BLaER1 (cell line): ENCODE results near the gene CORO2B.
"Not testable (repeated sequence)": the region's sequence is repeated elsewhere in the genome, so short reads cannot be mapped to it uniquely, and the experiment has no call there.

ENCODE experiments used
- H3K27ac ChIP-seq: shearing (Covaris generic); formaldehyde crosslinking; 2 replicates; pipeline ENCODE4 v1.8.1; 2022
- H3K27me3 ChIP-seq: shearing (Covaris generic); formaldehyde crosslinking; 2 replicates; pipeline ENCODE4 v1.8.1; 2022
- H3K36me3 ChIP-seq: shearing (Covaris generic); formaldehyde crosslinking; 2 replicates; pipeline ENCODE4 v1.8.1; 2022
- H3K4me1 ChIP-seq: shearing (Covaris generic); formaldehyde crosslinking; 2 replicates; pipeline ENCODE4 v1.8.1; 2022
- H3K4me2 ChIP-seq: shearing (Covaris generic); formaldehyde crosslinking; 2 replicates; pipeline ENCODE4 v1.8.1; 2022
- H3K4me3 ChIP-seq: shearing (Covaris generic); formaldehyde crosslinking; 2 replicates; pipeline ENCODE4 v1.8.1; 2022
- H3K9ac ChIP-seq: shearing (Covaris generic); formaldehyde crosslinking; 2 replicates; pipeline ENCODE4 v1.8.1; 2022
- H3K9me3 ChIP-seq: shearing (Covaris generic); formaldehyde crosslinking; 2 replicates; pipeline ENCODE4 v1.8.1; 2022
- H4K20me1 ChIP-seq: shearing (Covaris generic); formaldehyde crosslinking; 2 replicates; pipeline ENCODE4 v1.8.1; 2022
- Cebpa-rat ChIP-seq: shearing (Covaris generic); IDR thresholded peaks from 2 replicates; pipeline ENCODE4 v1.8.1; 2022

CORO2B gene

GRCh38 chr15:68735610-68736009, 156.8 kb downstream of the CORO2B start:
- Histone ChIP-seq H3K4me3 (no peak overlapping the region), H3K4me2 (no peak overlapping the region), H3K4me1 (peaks cover 33% of the 10 kb centered on the region), H3K27ac (no peak overlapping the region), H3K27me3 (no peaks in the 10 kb centered on the region), H3K9me3 (no peaks in the 10 kb centered on the region), H3K36me3 (no peaks in the 10 kb centered on the region), H4K20me1 (no peaks in the 10 kb centered on the region), H3K9ac (no peak overlapping the region)
- TF ChIP-seq Cebpa-rat, result no peak

GRCh38 chr15:68739390-68740080, 160.7 kb downstream of the CORO2B start:
- H4K20me1 ChIP-seq, result no peaks in the 10 kb centered on the region
- no peaks in the 10 kb centered on the region for H3K27me3 ChIP-seq
- TF ChIP-seq Cebpa-rat, result no peak
- no peak overlapping the region for H3K27ac ChIP-seq
- no peaks in the 10 kb centered on the region for H3K9me3 ChIP-seq
- H3K4me2 ChIP-seq, result no peak overlapping the region
- no peak overlapping the region for H3K9ac ChIP-seq
- H3K4me3 ChIP-seq, result no peak overlapping the region
- peaks cover 7% of the 10 kb centered on the region for H3K4me1 ChIP-seq
- no peaks in the 10 kb centered on the region for H3K36me3 ChIP-seq

- H3K36me3 ChIP-seq, result no peaks in the 10 kb centered on the region
- no peak overlapping the region for H3K9ac ChIP-seq
- H3K27ac ChIP-seq, result no peak overlapping the region
- H3K4me3 ChIP-seq, result no peak overlapping the region
- H3K4me2 ChIP-seq, result no peak overlapping the region
- H3K27me3 ChIP-seq, result no peaks in the 10 kb centered on the region
- TF ChIP-seq Cebpa-rat, result no peak
- H3K9me3 ChIP-seq, result no peaks in the 10 kb centered on the region
- H3K4me1 ChIP-seq, result no peaks in the 10 kb centered on the region
- H4K20me1 ChIP-seq, result no peaks in the 10 kb centered on the region
Measured at GRCh38 chr15:68743256-68743655, 164.5 kb downstream of the CORO2B start.

GRCh38 chr15:68749365-68749764, 170.6 kb downstream of the CORO2B start:
- Histone ChIP-seq H3K9me3 (peaks cover 11% of the 10 kb centered on the region), H3K4me1 (no peaks in the 10 kb centered on the region), H4K20me1 (no peaks in the 10 kb centered on the region), H3K36me3 (no peaks in the 10 kb centered on the region), H3K9ac (no peak overlapping the region), H3K4me2 (no peak overlapping the region), H3K4me3 (no peak overlapping the region), H3K27me3 (no peaks in the 10 kb centered on the region), H3K27ac (no peak overlapping the region)
- no peak for TF ChIP-seq Cebpa-rat

- Histone ChIP-seq H3K4me1 (no peaks in the 10 kb centered on the region), H3K36me3 (no peaks in the 10 kb centered on the region), H3K27ac (no peak overlapping the region), H3K27me3 (no peaks in the 10 kb centered on the region), H3K4me3 (no peak overlapping the region), H3K9me3 (peaks cover 11% of the 10 kb centered on the region), H4K20me1 (no peaks in the 10 kb centered on the region), H3K4me2 (no peak overlapping the region), H3K9ac (no peak overlapping the region)
- TF ChIP-seq Cebpa-rat, result no peak
Measured at GRCh38 chr15:68749793-68750192, 171.0 kb downstream of the CORO2B start.

- H3K4me3 ChIP-seq, result no peak overlapping the region
- H3K36me3 ChIP-seq, result no peaks in the 10 kb centered on the region
- no peaks in the 10 kb centered on the region for H3K27me3 ChIP-seq
- no peaks in the 10 kb centered on the region for H3K4me1 ChIP-seq
- H3K9ac ChIP-seq, result no peak overlapping the region
- no peaks in the 10 kb centered on the region for H4K20me1 ChIP-seq
- TF ChIP-seq Cebpa-rat, result no peak
- H3K9me3 ChIP-seq, result peaks cover 11% of the 10 kb centered on the region
- no peak overlapping the region for H3K4me2 ChIP-seq
- H3K27ac ChIP-seq, result no peak overlapping the region
Measured at GRCh38 chr15:68751622-68752021, 172.8 kb downstream of the CORO2B start.

- Histone ChIP-seq H3K36me3 (no peaks in the 10 kb centered on the region), H3K27me3 (no peaks in the 10 kb centered on the region), H3K27ac (no peak overlapping the region), H3K9ac (no peak overlapping the region), H3K4me2 (no peak overlapping the region), H3K4me3 (no peak overlapping the region), H3K4me1 (no peaks in the 10 kb centered on the region), H3K9me3 (no peaks in the 10 kb centered on the region), H4K20me1 (no peaks in the 10 kb centered on the region)
- no peak for TF ChIP-seq Cebpa-rat
Measured at GRCh38 chr15:68755731-68756130, 176.9 kb downstream of the CORO2B start.

GRCh38 chr15:68759982-68760579, 181.3 kb downstream of the CORO2B start:
- not testable (repeated sequence) for H3K9me3 ChIP-seq, H3K36me3 ChIP-seq, H3K4me1 ChIP-seq, H3K9ac ChIP-seq, H3K4me2 ChIP-seq, H4K20me1 ChIP-seq, H3K27ac ChIP-seq, H3K27me3 ChIP-seq, H3K4me3 ChIP-seq

GRCh38 chr15:68763063-68763462, 184.3 kb downstream of the CORO2B start:
- H3K9ac ChIP-seq, result no peak overlapping the region
- H3K4me2 ChIP-seq, result no peak overlapping the region
- no peaks in the 10 kb centered on the region for H3K4me1 ChIP-seq
- no peaks in the 10 kb centered on the region for H3K36me3 ChIP-seq
- no peaks in the 10 kb centered on the region for H3K27me3 ChIP-seq
- H3K9me3 ChIP-seq, result no peaks in the 10 kb centered on the region
- no peak overlapping the region for H3K4me3 ChIP-seq
- H4K20me1 ChIP-seq, result no peaks in the 10 kb centered on the region
- no peak overlapping the region for H3K27ac ChIP-seq
- TF ChIP-seq Cebpa-rat, result no peak

GRCh38 chr15:68764090-68764489, 185.3 kb downstream of the CORO2B start:
- no peak overlapping the region for H3K4me2 ChIP-seq
- TF ChIP-seq Cebpa-rat, result no peak
- no peaks in the 10 kb centered on the region for H3K4me1 ChIP-seq
- no peaks in the 10 kb centered on the region for H3K27me3 ChIP-seq
- H3K4me3 ChIP-seq, result no peak overlapping the region
- H3K9me3 ChIP-seq, result no peaks in the 10 kb centered on the region
- H3K36me3 ChIP-seq, result no peaks in the 10 kb centered on the region
- no peak overlapping the region for H3K9ac ChIP-seq
- no peaks in the 10 kb centered on the region for H4K20me1 ChIP-seq
- no peak overlapping the region for H3K27ac ChIP-seq
